ENCODE data around the gene OR9Q1. TPM values are rescaled to one million over a fixed set of nuclear protein-coding genes. Genes with fewer than 3 reads are reported as not detected.
"Not testable (repeated sequence)": the region's sequence is repeated elsewhere in the genome, so short reads cannot be mapped to it uniquely, and the experiment has no call there.

The OR9Q1 gene
- total RNA-seq: not detected
- long read RNA-seq: 0 reads

GRCh38 chr11:58023435-58023931, at the start of gene OR9Q1:
Gene OR9Q1, plus strand, starts transcription at chr11:58023881. Its CDS starts 155,564 bp downstream, at chr11:58179445.
- no peak for DNase-seq (ENCODE audit: low spot score)
- intact Hi-C loops (cut with DNase I): no loop called here

GRCh38 chr11:57974132-57974531, 49.5 kb upstream of the OR9Q1 start:
- intact Hi-C loops (cut with DNase I): no loop called here
- no peak for DNase-seq (ENCODE audit: low spot score)

GRCh38 chr11:57974848-57975601, 48.7 kb upstream of the OR9Q1 start:
- intact Hi-C loops (cut with DNase I): no loop called here
- DNase-seq (ENCODE audit: low spot score): no peak

GRCh38 chr11:57977709-57978108, 46.0 kb upstream of the OR9Q1 start:
- DNase-seq (ENCODE audit: low spot score): no peak
- intact Hi-C loops (cut with DNase I): no loop called here

GRCh38 chr11:57978686-57979531, 44.8 kb upstream of the OR9Q1 start:
- no peak for DNase-seq (ENCODE audit: low spot score)
- intact Hi-C loops (cut with DNase I): no loop called here

- no peak for DNase-seq (ENCODE audit: low spot score)
- intact Hi-C loops (cut with DNase I): no loop called here
Observed at GRCh38 chr11:57979532-57980079, 44.1 kb upstream of the OR9Q1 start.

GRCh38 chr11:57980201-57980600, 43.5 kb upstream of the OR9Q1 start:
- intact Hi-C loops (cut with DNase I): no loop called here
- DNase-seq (ENCODE audit: low spot score): no peak

- intact Hi-C loops (cut with DNase I): no loop called here
- DNase-seq (ENCODE audit: low spot score): no peak
Observed at GRCh38 chr11:57981536-57981935, 42.1 kb upstream of the OR9Q1 start.

- intact Hi-C loops (cut with DNase I): no loop called here
- no peak for DNase-seq (ENCODE audit: low spot score)
Observed at GRCh38 chr11:57982776-57983175, 40.9 kb upstream of the OR9Q1 start.

- DNase-seq (ENCODE audit: low spot score): no peak
- intact Hi-C loops (cut with DNase I): no loop called here
Observed at GRCh38 chr11:57983191-57983590, 40.5 kb upstream of the OR9Q1 start.

- intact Hi-C loops (cut with DNase I); DNase-seq (ENCODE audit: low spot score): not testable (repeated sequence)
Observed at GRCh38 chr11:57999523-57999922, 24.2 kb upstream of the OR9Q1 start.

- intact Hi-C loops (cut with DNase I); DNase-seq (ENCODE audit: low spot score): not testable (repeated sequence)
Observed at GRCh38 chr11:58000021-58000420, 23.7 kb upstream of the OR9Q1 start.

- no peak for DNase-seq (ENCODE audit: low spot score)
- intact Hi-C loops (cut with DNase I): no loop called here
Observed at GRCh38 chr11:58000699-58001098, 23.0 kb upstream of the OR9Q1 start.

- no peak for DNase-seq (ENCODE audit: low spot score)
- intact Hi-C loops (cut with DNase I): no loop called here
Observed at GRCh38 chr11:58003036-58003435, 20.6 kb upstream of the OR9Q1 start.

- no peak for DNase-seq (ENCODE audit: low spot score)
- intact Hi-C loops (cut with DNase I): no loop called here
Observed at GRCh38 chr11:58003591-58003990, 20.1 kb upstream of the OR9Q1 start.

- no peak for DNase-seq (ENCODE audit: low spot score)
- intact Hi-C loops (cut with DNase I): no loop called here
Observed at GRCh38 chr11:58004664-58005063, 19.0 kb upstream of the OR9Q1 start.

- DNase-seq (ENCODE audit: low spot score): no peak
- intact Hi-C loops (cut with DNase I): no loop called here
Observed at GRCh38 chr11:58006940-58007339, 16.7 kb upstream of the OR9Q1 start.

- no peak for DNase-seq (ENCODE audit: low spot score)
- intact Hi-C loops (cut with DNase I): no loop called here
Observed at GRCh38 chr11:58011771-58012170, 11.9 kb upstream of the OR9Q1 start.

GRCh38 chr11:58024601-58025091, 965 bp downstream of the OR9Q1 start:
- intact Hi-C loops (cut with DNase I): no loop called here
- DNase-seq (ENCODE audit: low spot score): peak; percentile 87

- intact Hi-C loops (cut with DNase I): no loop called here
- no peak for DNase-seq (ENCODE audit: low spot score)
Observed at GRCh38 chr11:58027341-58027740, 3.7 kb downstream of the OR9Q1 start.

Measured in cardiac septum (tissue), 1 donor.